BLaER1 treated with 17β-estradiol and CSF1 and Interleukin-3, amounts not matched to agents 10 nM and 100 nM (cell line): ENCODE measurements around the gene YEATS4.

Source experiments
- H3K27ac ChIP-seq, 11 experiments: shearing (Covaris generic); formaldehyde crosslinking; 2 replicates each; pipeline ENCODE4 v1.8.1; 2022
- H3K27me3 ChIP-seq, 11 experiments: shearing (Covaris generic); formaldehyde crosslinking; 2 replicates each; pipeline ENCODE4 v1.8.1; 2022
- H3K36me3 ChIP-seq, 11 experiments: shearing (Covaris generic); formaldehyde crosslinking; 2 replicates each; pipeline ENCODE4 v1.8.1; 2022
- H3K4me1 ChIP-seq, 10 experiments: shearing (Covaris generic); formaldehyde crosslinking; 2 replicates each; pipeline ENCODE4 v1.8.1; 2022
- H3K4me2 ChIP-seq, 11 experiments: shearing (Covaris generic); formaldehyde crosslinking; 2 replicates each; pipeline ENCODE4 v1.8.1; 2022
- H3K4me3 ChIP-seq, 10 experiments: shearing (Covaris generic); formaldehyde crosslinking; 2 replicates each; pipeline ENCODE4 v1.8.1; 2022
- H3K9ac ChIP-seq, 11 experiments: shearing (Covaris generic); formaldehyde crosslinking; 2 replicates each; pipeline ENCODE4 v1.8.1; 2022
- H3K9me3 ChIP-seq, 11 experiments: shearing (Covaris generic); formaldehyde crosslinking; replicated peaks in 1 of 11; 2 replicates each; pipeline ENCODE4 v1.8.1; 2022
- H4K20me1 ChIP-seq, 11 experiments: shearing (Covaris generic); formaldehyde crosslinking; 2 replicates each; pipeline ENCODE4 v1.8.1; 2022
- Cebpa-rat ChIP-seq, 11 experiments: shearing (Covaris generic); IDR thresholded peaks; 2 replicates each; pipeline ENCODE4 v1.8.1; 2022

YEATS4 gene

DNA sequence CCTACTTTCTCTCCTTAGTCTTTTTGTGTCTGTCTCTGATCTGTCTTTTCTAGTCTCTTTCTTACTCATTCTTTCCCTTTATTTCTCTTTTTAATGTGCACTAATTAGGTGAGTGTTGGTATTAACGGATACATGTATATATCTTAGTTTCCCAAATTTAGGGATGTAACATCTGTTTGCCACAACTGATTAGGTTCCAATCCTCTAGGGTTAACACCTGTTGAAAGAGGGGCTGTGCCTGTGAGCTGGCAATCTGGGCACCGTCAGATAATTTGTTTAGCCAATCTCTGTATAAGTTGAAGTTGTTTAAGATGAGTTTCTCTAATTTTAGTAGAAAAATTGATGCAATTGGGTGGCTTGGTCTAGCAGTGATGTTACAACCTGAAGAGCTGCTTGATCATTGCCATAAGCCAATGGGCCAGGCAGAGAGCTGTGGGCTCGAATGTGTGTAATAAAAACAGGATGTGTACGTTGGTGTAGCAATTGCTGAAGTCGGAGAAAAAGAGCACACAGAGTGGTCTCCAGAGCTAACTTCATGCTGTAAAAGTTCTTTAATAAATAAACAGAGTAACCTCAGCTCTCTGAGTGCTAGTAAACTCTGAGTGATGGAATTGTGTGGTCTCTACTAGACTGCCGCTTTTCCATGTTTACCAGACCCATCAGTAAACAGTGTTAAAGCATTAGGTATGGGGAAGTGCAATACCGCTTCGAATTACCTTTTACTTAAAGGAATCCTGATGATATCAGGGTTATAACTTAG, 29.7 kb upstream of the YEATS4 start:
- no peaks in the 10 kb centered on the region; a peak in 1 of 22 replicates for H3K36me3 ChIP-seq
- H3K9me3 ChIP-seq, result 0 out of 22 replicates have a peak, but pooled peaks cover 0 to 3% (median 0%) of the 10 kb centered on the region in 11 experiments
- peak overlapping the region; percentile 29 to 87 (median 66); a peak in 20 of 22 replicates for H3K4me2 ChIP-seq
- H3K27me3 ChIP-seq, result peaks cover 0 to 23% (median 13%) of the 10 kb centered on the region in 11 experiments; a peak in 17 of 22 replicates
- peak overlapping the region in 3 of 11 experiments; percentile 33 to 57 (median 55); a peak in 5 of 22 replicates for H3K27ac ChIP-seq
- H3K9ac ChIP-seq, result no peak overlapping the region; a peak in 1 of 22 replicates
- H3K4me1 ChIP-seq, result peaks cover 3 to 73% (median 21%) of the 10 kb centered on the region in 10 experiments; a peak in 18 of 20 replicates
- no peaks in the 10 kb centered on the region for H4K20me1 ChIP-seq
- 0 out of 22 replicates have a peak, but pooled peaks of 1 of the 11 experiments have one; percentile 26 for TF ChIP-seq Cebpa-rat (IDR thresholded peaks at IDR 0.05)
- H3K4me3 ChIP-seq, result no peak overlapping the region

DNA sequence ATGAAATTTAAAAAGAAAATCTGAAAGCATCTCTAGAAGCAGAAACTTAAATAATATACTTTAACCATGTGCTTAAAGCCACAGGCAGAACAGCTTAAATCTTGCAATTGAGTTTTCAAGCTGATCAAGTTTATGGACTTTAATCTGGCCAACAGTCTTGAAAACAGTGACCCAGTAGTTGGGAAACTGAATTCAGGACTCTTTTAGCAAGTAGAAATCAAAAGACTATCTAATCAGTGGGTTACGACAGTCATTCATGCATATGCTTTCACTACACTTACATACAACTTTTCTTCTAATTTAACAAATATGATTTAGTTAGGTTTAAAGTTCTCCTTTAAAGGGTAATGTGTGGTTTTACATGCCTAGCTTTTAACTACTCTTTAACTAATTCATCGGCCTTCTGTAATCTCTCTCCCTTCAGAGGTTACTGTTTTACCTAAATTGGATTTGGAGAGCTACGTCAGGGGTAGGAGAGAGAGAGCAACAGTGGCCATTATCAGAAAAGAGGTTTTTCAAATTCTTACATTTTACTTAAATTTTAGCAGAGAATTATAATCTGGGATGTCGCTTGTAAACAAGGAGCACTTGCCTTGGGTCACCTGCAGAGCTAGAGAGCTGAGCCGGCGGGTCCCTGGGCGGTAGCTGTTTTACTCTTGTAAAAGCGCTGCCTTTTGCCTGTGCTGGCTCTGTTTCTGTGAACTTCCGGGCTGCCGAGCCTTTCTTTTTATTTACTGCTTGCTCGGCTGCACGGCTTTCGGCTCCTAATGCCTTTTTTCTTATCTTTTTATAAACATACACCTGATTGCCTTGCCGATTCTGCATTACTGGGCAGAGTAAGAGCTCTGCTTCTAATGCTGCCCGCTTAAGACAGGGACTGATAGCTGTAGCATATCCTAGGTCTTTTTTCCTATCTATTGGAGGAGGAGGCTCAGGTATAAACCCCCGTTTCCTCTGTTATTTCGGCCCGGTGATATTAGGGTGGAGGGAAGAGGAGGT, 28.8 kb upstream of the YEATS4 start:
- Histone ChIP-seq H3K4me3 (peak overlapping the region; percentile 10 to 48 (median 34); a peak in 14 of 20 replicates), H3K9me3 (peaks cover 0 to 10% (median 0%) of the 10 kb centered on the region in 11 experiments; a peak in 1 of 22 replicates), H3K27me3 (peaks cover 0 to 23% (median 13%) of the 10 kb centered on the region in 11 experiments; a peak in 17 of 22 replicates), H3K36me3 (no peaks in the 10 kb centered on the region; a peak in 1 of 22 replicates), H3K9ac (peak overlapping the region in 10 of 11 experiments; percentile 16 to 58 (median 47); a peak in 14 of 22 replicates), H3K4me2 (peak overlapping the region; percentile 50 to 87 (median 67)), H3K4me1 (peaks cover 0 to 67% (median 15%) of the 10 kb centered on the region in 10 experiments; a peak in 13 of 20 replicates), H3K27ac (peak overlapping the region in 6 of 11 experiments; percentile 5 to 57 (median 31); a peak in 10 of 22 replicates), H4K20me1 (no peaks in the 10 kb centered on the region)
- no peak for TF ChIP-seq Cebpa-rat (IDR thresholded peaks at IDR 0.05)

DNA sequence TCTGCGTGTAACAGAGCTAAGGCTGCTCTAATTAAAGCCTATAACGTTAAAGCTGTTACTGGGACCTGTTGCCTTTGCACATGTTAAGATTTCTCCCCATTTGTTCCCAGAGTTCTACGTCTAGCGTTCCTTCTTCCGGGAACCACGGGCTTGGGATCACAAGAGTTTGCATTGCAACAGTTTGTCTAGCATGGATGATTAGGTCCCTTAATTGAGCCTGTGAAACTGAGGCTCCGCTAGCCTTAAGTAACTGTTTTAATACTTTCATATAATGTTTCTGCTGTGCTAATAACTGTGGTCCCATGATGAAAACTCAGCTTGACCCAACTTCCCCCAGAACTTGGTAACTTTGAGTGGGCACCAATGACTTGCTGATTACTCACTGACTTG, 28.0 kb upstream of the YEATS4 start:
- TF ChIP-seq Cebpa-rat (IDR thresholded peaks at IDR 0.05), result no peak
- no peaks in the 10 kb centered on the region; a peak in 1 of 22 replicates for H3K36me3 ChIP-seq
- peaks cover 0 to 10% (median 0%) of the 10 kb centered on the region in 11 experiments; a peak in 2 of 22 replicates for H3K9me3 ChIP-seq
- peak overlapping the region in 5 of 11 experiments; percentile 5 to 57 (median 33); a peak in 7 of 22 replicates for H3K27ac ChIP-seq
- H3K9ac ChIP-seq, result peak overlapping the region in 7 of 11 experiments; percentile 24 to 58 (median 55); a peak in 8 of 22 replicates
- H3K4me3 ChIP-seq, result peak overlapping the region in 6 of 10 experiments; percentile 26 to 48 (median 39); a peak in 10 of 20 replicates
- peaks cover 0 to 23% (median 13%) of the 10 kb centered on the region in 11 experiments; a peak in 17 of 22 replicates for H3K27me3 ChIP-seq
- peak overlapping the region; percentile 50 to 87 (median 67) for H3K4me2 ChIP-seq
- no peaks in the 10 kb centered on the region for H4K20me1 ChIP-seq
- peaks cover 0 to 72% (median 15%) of the 10 kb centered on the region in 10 experiments; a peak in 13 of 20 replicates for H3K4me1 ChIP-seq

DNA sequence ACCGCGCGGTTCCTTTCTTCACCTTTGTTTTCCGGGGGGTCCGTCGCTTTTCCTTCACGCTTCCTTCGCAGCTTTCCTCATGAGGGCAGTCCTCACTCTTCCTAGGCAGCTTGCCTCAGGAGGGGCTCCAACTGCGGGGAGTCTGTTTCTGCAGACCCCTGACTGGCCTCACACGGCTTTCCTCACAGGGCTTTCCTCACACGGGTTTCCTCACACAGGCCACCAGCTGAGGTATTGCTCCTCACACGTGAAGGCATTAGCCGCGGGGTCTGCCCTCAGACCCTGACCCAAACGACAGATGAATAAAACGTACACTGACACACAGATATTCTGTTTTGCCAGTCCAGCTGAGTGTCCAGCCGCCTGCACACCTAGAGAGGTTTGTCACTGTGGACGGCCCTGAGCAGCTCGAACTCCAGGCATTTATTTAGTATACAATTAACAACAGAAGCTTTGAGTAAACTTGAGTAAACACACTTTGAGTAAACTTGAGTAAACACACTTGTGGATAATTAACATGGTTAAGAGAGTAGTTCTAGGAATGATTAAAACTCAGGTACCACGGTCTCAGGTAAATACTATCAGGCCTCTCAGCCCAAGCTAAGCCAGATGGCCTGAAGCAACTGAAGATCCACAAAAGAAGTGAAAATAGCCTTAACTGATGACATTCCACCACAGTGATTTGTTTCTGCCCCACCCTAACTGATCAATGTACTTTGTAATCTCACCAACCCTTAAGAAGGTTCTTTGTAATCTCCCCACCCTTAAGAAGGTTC, 27.4 kb upstream of the YEATS4 start:
- no peaks in the 10 kb centered on the region for H4K20me1 ChIP-seq
- peaks cover 0 to 78% (median 19%) of the 10 kb centered on the region in 10 experiments; a peak in 14 of 20 replicates for H3K4me1 ChIP-seq
- no peak for TF ChIP-seq Cebpa-rat (IDR thresholded peaks at IDR 0.05)
- no peaks in the 10 kb centered on the region; a peak in 1 of 22 replicates for H3K36me3 ChIP-seq
- no peak overlapping the region; a peak in 1 of 22 replicates for H3K9ac ChIP-seq
- H3K27ac ChIP-seq, result peak overlapping the region in 1 of 11 experiments; percentile 57; a peak in 3 of 22 replicates
- H3K4me2 ChIP-seq, result peak overlapping the region in 8 of 11 experiments; percentile 50 to 87 (median 70); a peak in 15 of 22 replicates
- peaks cover 0 to 16% (median 0%) of the 10 kb centered on the region in 11 experiments; a peak in 2 of 22 replicates for H3K9me3 ChIP-seq
- H3K27me3 ChIP-seq, result peaks cover 0 to 23% (median 13%) of the 10 kb centered on the region in 11 experiments; a peak in 17 of 22 replicates
- H3K4me3 ChIP-seq, result no peak overlapping the region

DNA sequence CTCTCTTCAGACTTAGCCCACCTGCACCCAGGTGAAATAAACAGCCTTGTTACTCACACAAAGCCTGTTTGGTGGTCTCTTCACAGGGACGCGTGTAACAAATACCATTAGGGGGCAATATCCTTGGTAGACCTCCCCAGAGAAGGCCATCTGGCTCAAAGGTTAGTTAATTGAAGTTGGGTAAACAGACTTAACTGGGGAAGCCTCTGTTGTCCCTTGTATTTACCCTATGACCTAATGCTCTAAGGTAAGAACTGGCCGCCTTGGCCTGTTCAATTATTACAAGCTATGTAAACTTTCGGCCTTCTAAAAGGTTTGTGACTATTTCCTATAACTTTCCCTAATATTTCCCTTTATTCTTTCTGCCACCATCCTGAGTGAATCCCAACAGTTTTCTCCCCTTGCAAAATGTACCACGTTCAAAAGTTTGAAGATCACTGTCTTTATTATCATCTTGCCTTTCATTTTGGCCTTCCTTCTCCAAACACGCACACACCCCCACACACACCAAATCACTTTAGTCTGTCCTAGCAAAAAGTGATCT, 26.7 kb upstream of the YEATS4 start:
- H3K36me3 ChIP-seq, result no peaks in the 10 kb centered on the region; a peak in 1 of 22 replicates
- H3K4me1 ChIP-seq, result peaks cover 0 to 86% (median 26%) of the 10 kb centered on the region in 10 experiments; a peak in 14 of 20 replicates
- peak overlapping the region in 3 of 11 experiments; percentile 10 to 51 (median 50); a peak in 2 of 22 replicates for H3K4me2 ChIP-seq
- no peak overlapping the region for H3K4me3 ChIP-seq
- H3K9ac ChIP-seq, result no peak overlapping the region
- H4K20me1 ChIP-seq, result no peaks in the 10 kb centered on the region
- peaks cover 0 to 22% (median 0%) of the 10 kb centered on the region in 11 experiments; a peak in 3 of 22 replicates for H3K9me3 ChIP-seq
- peaks cover 0 to 23% (median 13%) of the 10 kb centered on the region in 11 experiments; a peak in 17 of 22 replicates for H3K27me3 ChIP-seq
- H3K27ac ChIP-seq, result no peak overlapping the region; a peak in 1 of 22 replicates
- no peak for TF ChIP-seq Cebpa-rat (IDR thresholded peaks at IDR 0.05)

DNA sequence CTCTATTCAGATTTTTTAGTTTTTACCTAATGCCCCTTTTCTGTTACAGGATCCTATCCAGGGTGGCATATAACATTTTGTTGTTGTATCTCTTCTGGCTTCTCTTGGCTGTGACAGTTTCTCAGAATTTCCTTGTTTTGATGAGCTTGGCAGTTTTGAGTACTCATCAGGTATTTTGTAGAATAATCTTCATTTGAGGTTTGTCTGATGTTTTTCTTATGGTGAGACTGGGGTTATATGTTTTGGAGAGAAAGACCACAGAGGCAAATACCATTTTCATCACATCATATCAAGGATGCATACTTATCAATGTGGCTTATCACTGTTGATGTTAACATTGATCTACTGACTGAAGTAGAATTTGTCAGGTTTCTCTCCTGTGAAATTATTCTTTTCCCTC, 25.4 kb upstream of the YEATS4 start:
- no peaks in the 10 kb centered on the region; a peak in 1 of 22 replicates for H3K36me3 ChIP-seq
- peak overlapping the region in 1 of 11 experiments; percentile 51; a peak in 2 of 22 replicates for H3K4me2 ChIP-seq
- no peaks in the 10 kb centered on the region for H4K20me1 ChIP-seq
- H3K27ac ChIP-seq, result peak overlapping the region in 3 of 11 experiments; percentile 3 to 98 (median 32); a peak in 4 of 22 replicates
- no peak overlapping the region for H3K4me3 ChIP-seq
- H3K27me3 ChIP-seq, result peaks cover 0 to 23% (median 13%) of the 10 kb centered on the region in 11 experiments; a peak in 17 of 22 replicates
- TF ChIP-seq Cebpa-rat (IDR thresholded peaks at IDR 0.05), result no peak
- H3K4me1 ChIP-seq, result peaks cover 0 to 90% (median 37%) of the 10 kb centered on the region in 10 experiments; a peak in 15 of 20 replicates
- peaks cover 0 to 24% (median 0%) of the 10 kb centered on the region in 11 experiments; a peak in 5 of 22 replicates for H3K9me3 ChIP-seq
- H3K9ac ChIP-seq, result no peak overlapping the region
